ENCODE results near the gene ENTPD2.

GRCh38 chr9:137032858-137033257 lies 21.0 kb downstream of the ENTPD2 start:
- no peak for TF ChIP-seq CTCF (IDR thresholded peaks at IDR 0.05)
- peak in 1 of 4 donors; percentile 57 for TF ChIP-seq POLR2A (IDR thresholded peaks at IDR 0.05)
- peak in 1 of 2 donors; percentile 21 for TF ChIP-seq POLR2AphosphoS5 (IDR thresholded peaks at IDR 0.05)

Measured in upper lobe of left lung (tissue), 4 donors.